GM12878 (cell line): ENCODE results near the gene MYO16. TPM values are rescaled to one million over a fixed set of nuclear protein-coding genes. Genes with fewer than 3 reads are reported as not detected.

ENCODE experiments used
- ATAC-seq: fragments of 200-7000 bp; cut with Tn5 transposase; 3 replicates; pipeline ENCODE4 v1.9.1; 2020; ENCODE audit warnings: mild to moderate bottlenecking, moderate library complexity
- BruUV-seq: library from RNA; stranded (reverse); fragments of 400-500 nt; replicated peaks from 2 replicates; lab custom pipeline; 2021; lab: Mats Ljungman, UMichigan
- CTCF ChIA-PET: fragments of 300-600 bp; sonication (Branson Sonifier 250); formaldehyde crosslinking; extraction: SDS; loops from one replicate; lab custom pipeline; 2021; ENCODE audit warnings: inconsistent platforms; lab: Yijun Ruan, JAX
- POLR2A ChIA-PET: fragments of 350-600 bp; formaldehyde crosslinking; extraction: SDS; loops from one replicate; lab custom pipeline; 2021; ENCODE audit warnings: inconsistent platforms; lab: Charles Lee
- RAD21 ChIA-PET: fragments of 300-600 bp; sonication (Branson Sonifier 250); formaldehyde crosslinking; loops from one replicate; lab custom pipeline; 2023; ENCODE audit warnings: antibody characterized with exemption; ENCODE audit not compliant: unreplicated experiment; lab: Charles Lee
- SMC1A ChIA-PET: fragments of 300-600 bp; sonication (Branson Sonifier 250); formaldehyde crosslinking; loops from one replicate; lab custom pipeline; 2023; ENCODE audit not compliant: unreplicated experiment, uncharacterized antibody; lab: Charles Lee
- DNase-seq: peaks from one replicate; pipeline ENCODE4 v3.0.0-alpha.2; 2011; ENCODE audit warnings: low read depth, low spot score
- FAIRE-seq: peaks from 3 replicates; lab custom pipeline; 2011; peaks lifted over from hg19 to GRCh38; lab: Jason Lieb, UNC
- H2AFZ ChIP-seq: 2 replicates; pipeline ENCODE4 v1.6.0; 2011; ENCODE audit warnings: low read depth, low read length, control low read depth; ENCODE audit not compliant: control insufficient read depth
- H3K27ac ChIP-seq: 2 replicates; pipeline ENCODE4 v1.5.1; 2011; ENCODE audit warnings: control low read depth; ENCODE audit not compliant: control insufficient read depth, insufficient read depth
- H3K27me3 ChIP-seq, 2 experiments: replicated peaks in 1 of 2; 2 replicates each; pipeline versions ENCODE4 v1.6.0 to v1.6.1; 2011; ENCODE audit warnings: low read length in 1 of 2; ENCODE audit not compliant: control insufficient read depth in 2 of 2, insufficient read depth in 2 of 2
- H3K36me3 ChIP-seq, 2 experiments: 2 replicates each; pipeline ENCODE4 v1.5.1; 2011; ENCODE audit warnings: low read length in 1 of 2; ENCODE audit not compliant: control insufficient read depth in 2 of 2, insufficient read depth in 2 of 2
- H3K4me1 ChIP-seq: 2 replicates; pipeline ENCODE4 v1.6.1; 2011; ENCODE audit warnings: mild to moderate bottlenecking, low read length, moderate library complexity, mixed read lengths; ENCODE audit not compliant: control insufficient read depth, insufficient read depth
- H3K4me2 ChIP-seq: 2 replicates; pipeline ENCODE4 v1.6.0; 2011; ENCODE audit warnings: control low read depth; ENCODE audit not compliant: control insufficient read depth, insufficient read depth
- H3K4me3 ChIP-seq: fragments of 200-600 bp; sonication (generic); 2 replicates; pipeline ENCODE4 v1.5.1; 2016
- H3K79me2 ChIP-seq: 2 replicates; pipeline ENCODE4 v1.6.0; 2011; ENCODE audit warnings: low read length; ENCODE audit not compliant: control insufficient read depth, insufficient read depth
- H3K9ac ChIP-seq: 2 replicates; pipeline ENCODE4 v1.8.0; 2011; ENCODE audit warnings: low read length, control low read depth, mixed read lengths; ENCODE audit not compliant: control insufficient read depth, insufficient read depth
- H3K9me3 ChIP-seq: replicated peaks from 3 replicates; pipeline ENCODE4 v1.5.1; 2011; ENCODE audit warnings: mild to moderate bottlenecking, low read length; ENCODE audit not compliant: control insufficient read depth, insufficient read depth
- H4K20me1 ChIP-seq: 2 replicates; pipeline ENCODE4 v1.6.0; 2011; ENCODE audit not compliant: control insufficient read depth, insufficient read depth
- DPF2 ChIP-seq: fragments of 450-650 bp; IDR thresholded peaks from 2 replicates; pipeline ENCODE4 v1.6.1; 2017; ENCODE audit warnings: mild to moderate bottlenecking
- E4F1 ChIP-seq: fragments of 450-650 bp; IDR thresholded peaks from 2 replicates; pipeline ENCODE4 v1.6.1; 2018; ENCODE audit warnings: borderline replicate concordance, mild to moderate bottlenecking; ENCODE audit not compliant: partially characterized antibody
- GABPA ChIP-seq: IDR thresholded peaks from 2 replicates; pipeline ENCODE4 v1.6.1; 2014; ENCODE audit warnings: antibody characterized with exemption, low read depth, mild to moderate bottlenecking, inconsistent platforms
- HDAC2 ChIP-seq: fragments of 200-600 bp; sonication (generic); IDR thresholded peaks from 2 replicates; pipeline ENCODE4 v1.6.1; 2017
- HDGF ChIP-seq: fragments of 450-650 bp; IDR thresholded peaks from 2 replicates; pipeline ENCODE4 v1.6.1; 2016; ENCODE audit warnings: antibody characterized with exemption
- KLF5 ChIP-seq: fragments of 450-650 bp; IDR thresholded peaks from 2 replicates; pipeline ENCODE4 v1.6.1; 2014; ENCODE audit warnings: mild to moderate bottlenecking; ENCODE audit not compliant: partially characterized antibody
- NFXL1 ChIP-seq: fragments of 450-650 bp; IDR thresholded peaks from 2 replicates; pipeline ENCODE4 v1.6.1; 2017; ENCODE audit warnings: antibody characterized with exemption, mild to moderate bottlenecking, borderline replicate concordance
- NFYB ChIP-seq: IDR thresholded peaks from 2 replicates; pipeline ENCODE4 v1.6.1; 2011; ENCODE audit warnings: low read depth, mild to moderate bottlenecking, low read length, improper control_type of control experiment, moderate library complexity; ENCODE audit not compliant: insufficient read depth
- NR2F1 ChIP-seq: fragments of 450-650 bp; conservative IDR thresholded peaks from 2 replicates; pipeline ENCODE4 v1.6.1; 2017; ENCODE audit warnings: mild to moderate bottlenecking
- RUNX3 ChIP-seq: IDR thresholded peaks from 2 replicates; pipeline ENCODE4 v1.6.1; 2012; ENCODE audit warnings: low read length, inconsistent platforms
- SMAD1 ChIP-seq: fragments of 450-650 bp; IDR thresholded peaks from 2 replicates; pipeline ENCODE4 v1.6.1; 2018; ENCODE audit warnings: mild to moderate bottlenecking, low read depth; ENCODE audit not compliant: partially characterized antibody
- STAT1 ChIP-seq: fragments of 450-650 bp; conservative IDR thresholded peaks from 2 replicates; pipeline ENCODE4 v1.6.1; 2014; ENCODE audit warnings: antibody characterized with exemption, mild to moderate bottlenecking
- ZNF622 ChIP-seq: fragments of 450-650 bp; IDR thresholded peaks from 2 replicates; pipeline ENCODE4 v1.6.1; 2017; ENCODE audit warnings: mild to moderate bottlenecking, inconsistent platforms
- WGBS: methylation state at CpG from one replicate; pipeline ENCODE4 v1.1.6; 2016; ENCODE audit warnings: low lambda C conversion rate; ENCODE audit not compliant: insufficient replicate concordance, insufficient coverage; ENCODE audit errors: missing lambda C conversion rate; 5-methylcytosine and 5-hydroxymethylcytosine counted together
- in situ Hi-C: fragments of 300-500 bp; cut with MboI; formaldehyde crosslinking; loops from 9 replicates; pipeline ENCODE4 v1.14.3; 2018; ENCODE audit warnings: mixed read lengths
- intact Hi-C: fragments of 100-400 bp; cut with micrococcal nuclease; formaldehyde crosslinking; loops from one replicate; pipeline ENCODE4 v1.14.2; 2022; ENCODE audit not compliant: unreplicated experiment
- polyA plus RNA-seq, 11 experiments: library from polyadenylated mRNA; depleted of rRNA in 4 of 11; unstranded in 6 of 11; stranded (reverse) in 5 of 11; fragments of >200 nt; fragmentation: Nextera tagmentation in 4 of 11; fragmentation: Illumina TruSeq in 1 of 11; extraction: Ambion mirVana in 4 of 11; extraction: Trizol in 1 of 11; gene quantifications; 1 replicate in 1 of 11; 2 replicates in 10 of 11; pipeline versions ENCODE4 v1.2.1 to v1.2.3, GENCODE V29; 2011 to 2016; ENCODE audit warnings: inconsistent platforms in 2 of 11, missing spikeins in 2 of 11, low read depth in 1 of 11
- total RNA-seq, 4 experiments: library from RNA; depleted of rRNA in 3 of 4; stranded (reverse); fragments of >200 nt in 3 of 4; fragmentation: Illumina TruSeq in 1 of 4; extraction: Trizol in 1 of 4; gene quantifications; 2 replicates each; pipeline versions ENCODE4 v1.2.1 to v1.2.3, GENCODE V29; 2013 to 2021
- TF ChIP-seq, protein P1 (sequence below): IDR thresholded peaks from 2 replicates; pipeline ENCODE4 v1.6.1; 2012; ENCODE audit warnings: low read depth, low read length, improper control_type of control experiment
- TF ChIP-seq, protein P2 (sequence below): IDR thresholded peaks from 2 replicates; pipeline ENCODE4 v1.6.1; 2012; ENCODE audit warnings: low read depth, low read length, improper control_type of control experiment
- TF ChIP-seq, protein P3 (sequence below): fragments of 450-650 bp; IDR thresholded peaks from 2 replicates; pipeline ENCODE4 v1.6.1; 2017; ENCODE audit warnings: mild to moderate bottlenecking, moderate library complexity
- TF ChIP-seq, protein P4 (sequence below): fragments of 450-650 bp; IDR thresholded peaks from 2 replicates; pipeline ENCODE4 v1.6.1; 2014; ENCODE audit warnings: mild to moderate bottlenecking

MYO16 gene
- total and polyA plus RNA-seq, 10 of the 15 experiments (the other 5 are each of a cell fraction or from before 2014, with no cell fraction given), result under 0.01 to 1.7 (median 0.05) TPM; not detected in 4

- no TSS peak for BruUV-seq
- RAD21 ChIA-PET, result no interaction called here
These were observed 406.8 kb downstream of the MYO16 start for GRCh38 chr13:109036078-109036780.

More at GRCh38 chr13:109036078-109036780, 406.8 kb downstream of the MYO16 start:
- no peaks in the 10 kb centered on the region for H3K36me3 ChIP-seq
- H3K27me3 ChIP-seq, result no peaks in the 10 kb centered on the region
- in situ Hi-C loops (no loop called here), intact Hi-C loops (no loop called here)
- no peaks in the 10 kb centered on the region for H3K9me3 ChIP-seq
- 49% methylated on average over 7 of the region's 7 CpGs for WGBS
- ChIA-PET SMC1A (no interaction called here), POLR2A (no interaction called here), CTCF (no interaction called here)
- H3K4me2 ChIP-seq, result no peak overlapping the region
- H3K4me3 ChIP-seq, result no peak overlapping the region
- no peaks in the 10 kb centered on the region for H4K20me1 ChIP-seq
- no peak overlapping the region for H2AFZ ChIP-seq
- DNase-seq (no peak), FAIRE-seq (no peak), ATAC-seq (no peak)
- no peak overlapping the region for H3K27ac ChIP-seq
- no peaks in the 10 kb centered on the region for H3K4me1 ChIP-seq
- H3K79me2 ChIP-seq, result no peaks in the 10 kb centered on the region
- TF ChIP-seq RUNX3 (no peak), KLF5 (no peak), E4F1 (no peak), NR2F1 (no peak), ZNF622 (no peak), HDAC2 (no peak), DPF2 (no peak), NFXL1 (no peak), HDGF (no peak), NFYB (no peak), STAT1 (no peak), GABPA (no peak), SMAD1 (no peak)
- TF ChIP-seq, protein P1, sequence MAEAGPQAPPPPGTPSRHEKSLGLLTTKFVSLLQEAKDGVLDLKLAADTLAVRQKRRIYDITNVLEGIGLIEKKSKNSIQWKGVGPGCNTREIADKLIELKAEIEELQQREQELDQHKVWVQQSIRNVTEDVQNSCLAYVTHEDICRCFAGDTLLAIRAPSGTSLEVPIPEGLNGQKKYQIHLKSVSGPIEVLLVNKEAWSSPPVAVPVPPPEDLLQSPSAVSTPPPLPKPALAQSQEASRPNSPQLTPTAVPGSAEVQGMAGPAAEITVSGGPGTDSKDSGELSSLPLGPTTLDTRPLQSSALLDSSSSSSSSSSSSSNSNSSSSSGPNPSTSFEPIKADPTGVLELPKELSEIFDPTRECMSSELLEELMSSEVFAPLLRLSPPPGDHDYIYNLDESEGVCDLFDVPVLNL, result no peak
- TF ChIP-seq, protein P2, sequence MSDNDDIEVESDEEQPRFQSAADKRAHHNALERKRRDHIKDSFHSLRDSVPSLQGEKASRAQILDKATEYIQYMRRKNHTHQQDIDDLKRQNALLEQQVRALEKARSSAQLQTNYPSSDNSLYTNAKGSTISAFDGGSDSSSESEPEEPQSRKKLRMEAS, result no peak
- TF ChIP-seq, protein P3, sequence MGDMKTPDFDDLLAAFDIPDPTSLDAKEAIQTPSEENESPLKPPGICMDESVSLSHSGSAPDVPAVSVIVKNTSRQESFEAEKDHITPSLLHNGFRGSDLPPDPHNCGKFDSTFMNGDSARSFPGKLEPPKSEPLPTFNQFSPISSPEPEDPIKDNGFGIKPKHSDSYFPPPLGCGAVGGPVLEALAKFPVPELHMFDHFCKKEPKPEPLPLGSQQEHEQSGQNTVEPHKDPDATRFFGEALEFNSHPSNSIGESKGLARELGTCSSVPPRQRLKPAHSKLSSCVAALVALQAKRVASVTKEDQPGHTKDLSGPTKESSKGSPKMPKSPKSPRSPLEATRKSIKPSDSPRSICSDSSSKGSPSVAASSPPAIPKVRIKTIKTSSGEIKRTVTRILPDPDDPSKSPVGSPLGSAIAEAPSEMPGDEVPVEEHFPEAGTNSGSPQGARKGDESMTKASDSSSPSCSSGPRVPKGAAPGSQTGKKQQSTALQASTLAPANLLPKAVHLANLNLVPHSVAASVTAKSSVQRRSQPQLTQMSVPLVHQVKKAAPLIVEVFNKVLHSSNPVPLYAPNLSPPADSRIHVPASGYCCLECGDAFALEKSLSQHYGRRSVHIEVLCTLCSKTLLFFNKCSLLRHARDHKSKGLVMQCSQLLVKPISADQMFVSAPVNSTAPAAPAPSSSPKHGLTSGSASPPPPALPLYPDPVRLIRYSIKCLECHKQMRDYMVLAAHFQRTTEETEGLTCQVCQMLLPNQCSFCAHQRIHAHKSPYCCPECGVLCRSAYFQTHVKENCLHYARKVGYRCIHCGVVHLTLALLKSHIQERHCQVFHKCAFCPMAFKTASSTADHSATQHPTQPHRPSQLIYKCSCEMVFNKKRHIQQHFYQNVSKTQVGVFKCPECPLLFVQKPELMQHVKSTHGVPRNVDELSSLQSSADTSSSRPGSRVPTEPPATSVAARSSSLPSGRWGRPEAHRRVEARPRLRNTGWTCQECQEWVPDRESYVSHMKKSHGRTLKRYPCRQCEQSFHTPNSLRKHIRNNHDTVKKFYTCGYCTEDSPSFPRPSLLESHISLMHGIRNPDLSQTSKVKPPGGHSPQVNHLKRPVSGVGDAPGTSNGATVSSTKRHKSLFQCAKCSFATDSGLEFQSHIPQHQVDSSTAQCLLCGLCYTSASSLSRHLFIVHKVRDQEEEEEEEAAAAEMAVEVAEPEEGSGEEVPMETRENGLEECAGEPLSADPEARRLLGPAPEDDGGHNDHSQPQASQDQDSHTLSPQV, result no peak
- TF ChIP-seq, protein P4, sequence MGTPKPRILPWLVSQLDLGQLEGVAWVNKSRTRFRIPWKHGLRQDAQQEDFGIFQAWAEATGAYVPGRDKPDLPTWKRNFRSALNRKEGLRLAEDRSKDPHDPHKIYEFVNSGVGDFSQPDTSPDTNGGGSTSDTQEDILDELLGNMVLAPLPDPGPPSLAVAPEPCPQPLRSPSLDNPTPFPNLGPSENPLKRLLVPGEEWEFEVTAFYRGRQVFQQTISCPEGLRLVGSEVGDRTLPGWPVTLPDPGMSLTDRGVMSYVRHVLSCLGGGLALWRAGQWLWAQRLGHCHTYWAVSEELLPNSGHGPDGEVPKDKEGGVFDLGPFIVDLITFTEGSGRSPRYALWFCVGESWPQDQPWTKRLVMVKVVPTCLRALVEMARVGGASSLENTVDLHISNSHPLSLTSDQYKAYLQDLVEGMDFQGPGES, result no peak
- no peak overlapping the region for H3K9ac ChIP-seq
